GM12878 (cell line): ENCODE results near the gene PSMD13.

Experiments
- CBFB ChIP-seq: IDR thresholded peaks from 2 replicates; pipeline ENCODE4 v1.6.1; 2016; ENCODE audit warnings: antibody characterized with exemption, low read depth
- CBX5 ChIP-seq: sonication (generic); IDR thresholded peaks from 2 replicates; pipeline ENCODE4 v1.6.1; 2016; ENCODE audit warnings: low read depth, moderate library complexity, mild to moderate bottlenecking, inconsistent platforms
- EGR1 ChIP-seq, 2 experiments: IDR thresholded peaks; 1 replicate in 1 of 2; 2 replicates in 1 of 2; pipeline ENCODE4 v1.6.1; 2011 to 2012; ENCODE audit warnings: low read depth in 2 of 2, low read length in 2 of 2, borderline replicate concordance in 1 of 2, mild to moderate bottlenecking in 1 of 2, moderate library complexity in 1 of 2
- FOXK2 ChIP-seq: fragments of 450-650 bp; IDR thresholded peaks from 2 replicates; pipeline ENCODE4 v1.6.1; 2017; ENCODE audit warnings: mild to moderate bottlenecking, moderate library complexity
- HCFC1 ChIP-seq: fragments of 150-350 bp; IDR thresholded peaks from 2 replicates; pipeline ENCODE4 v1.6.1; 2014; ENCODE audit warnings: low read length
- NFXL1 ChIP-seq: fragments of 450-650 bp; IDR thresholded peaks from 2 replicates; pipeline ENCODE4 v1.6.1; 2017; ENCODE audit warnings: antibody characterized with exemption, mild to moderate bottlenecking, borderline replicate concordance
- POLR2AphosphoS5 ChIP-seq: IDR thresholded peaks from 2 replicates; pipeline ENCODE4 v1.6.1; 2011; ENCODE audit warnings: mild to moderate bottlenecking, low read length, inconsistent platforms
- STAT3 ChIP-seq: IDR thresholded peaks from 2 replicates; pipeline ENCODE4 v1.6.1; 2011; ENCODE audit warnings: low read depth, low read length, improper control_type of control experiment
- TCF7 ChIP-seq: IDR thresholded peaks from 2 replicates; pipeline ENCODE4 v1.6.1; 2014; ENCODE audit warnings: antibody characterized with exemption, borderline replicate concordance
- TF ChIP-seq, protein P1 (sequence below): fragments of 450-650 bp; IDR thresholded peaks from 2 replicates; pipeline ENCODE4 v1.6.1; 2014; ENCODE audit warnings: mild to moderate bottlenecking

- TF ChIP-seq CBX5 (no peak), NFXL1 (no peak), CBFB (no peak), HCFC1 (no peak), EGR1 (IDR thresholded peaks at IDR 0.05; ENCODE audit: borderline replicate concordance in 1 of 2, low read depth in 2 of 2, low read length in 2 of 2) (no peak), TCF7 (no peak), STAT3 (no peak), POLR2AphosphoS5 (no peak), FOXK2 (no peak)
- TF ChIP-seq, protein P1, sequence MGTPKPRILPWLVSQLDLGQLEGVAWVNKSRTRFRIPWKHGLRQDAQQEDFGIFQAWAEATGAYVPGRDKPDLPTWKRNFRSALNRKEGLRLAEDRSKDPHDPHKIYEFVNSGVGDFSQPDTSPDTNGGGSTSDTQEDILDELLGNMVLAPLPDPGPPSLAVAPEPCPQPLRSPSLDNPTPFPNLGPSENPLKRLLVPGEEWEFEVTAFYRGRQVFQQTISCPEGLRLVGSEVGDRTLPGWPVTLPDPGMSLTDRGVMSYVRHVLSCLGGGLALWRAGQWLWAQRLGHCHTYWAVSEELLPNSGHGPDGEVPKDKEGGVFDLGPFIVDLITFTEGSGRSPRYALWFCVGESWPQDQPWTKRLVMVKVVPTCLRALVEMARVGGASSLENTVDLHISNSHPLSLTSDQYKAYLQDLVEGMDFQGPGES: no peak
These were observed 52.6 kb downstream of the PSMD13 start for GRCh38 chr11:289398-289711.
